GM23338 (cell line): ENCODE data around the gene LIAS. TPM values are rescaled to one million over a fixed set of nuclear protein-coding genes. Genes with fewer than 3 reads are reported as not detected.
"Not testable (repeated sequence)": the region's sequence is repeated elsewhere in the genome, so short reads cannot be mapped to it uniquely, and the experiment has no call there.

Source experiments
- ATAC-seq: fragments of 200-7000 bp; cut with Tn5 transposase; 3 replicates; pipeline ENCODE4 v1.9.1; 2020
- DNase-seq: peaks from one replicate; pipeline ENCODE4 v3.0.0-alpha.2; 2015; ENCODE audit warnings: low spot score
- H2AFZ ChIP-seq: fragments of 200-600 bp; sonication (generic); 2 replicates; pipeline ENCODE4 v1.8.0; 2016; ENCODE audit warnings: antibody characterized with exemption, mild to moderate bottlenecking, moderate library complexity
- H3F3A ChIP-seq: fragments of 200-600 bp; sonication (generic); replicated peaks from 2 replicates; pipeline ENCODE4 v1.8.0; 2017; ENCODE audit warnings: antibody characterized with exemption, mixed run types, low read depth
- H3K27ac ChIP-seq: fragments of 200-600 bp; sonication (generic); 2 replicates; pipeline ENCODE4 v1.6.1; 2016; ENCODE audit warnings: low read depth
- H3K27me3 ChIP-seq: fragments of 200-600 bp; sonication (generic); 2 replicates; pipeline ENCODE4 v1.8.0; 2016; ENCODE audit warnings: mild to moderate bottlenecking, mixed run types, moderate library complexity; ENCODE audit not compliant: insufficient read depth
- H3K36me3 ChIP-seq: fragments of 200-600 bp; sonication (generic); 2 replicates; pipeline ENCODE4 v1.8.0; 2016; ENCODE audit warnings: mild to moderate bottlenecking; ENCODE audit not compliant: insufficient read depth
- H3K4me1 ChIP-seq: fragments of 200-600 bp; sonication (generic); 2 replicates; pipeline ENCODE4 v1.8.0; 2016; ENCODE audit warnings: mild to moderate bottlenecking, moderate library complexity; ENCODE audit not compliant: insufficient read depth
- H3K4me2 ChIP-seq: fragments of 200-600 bp; sonication (generic); 2 replicates; pipeline ENCODE4 v1.7.1; 2017; ENCODE audit warnings: mixed run types
- H3K4me3 ChIP-seq: fragments of 200-600 bp; sonication (generic); 2 replicates; pipeline ENCODE4 v1.6.1; 2016; ENCODE audit warnings: mixed run types
- H3K79me2 ChIP-seq: fragments of 200-600 bp; sonication (generic); replicated peaks from 2 replicates; pipeline ENCODE4 v1.8.0; 2017; ENCODE audit warnings: mild to moderate bottlenecking; ENCODE audit not compliant: insufficient read depth
- H3K9me2 ChIP-seq: fragments of 200-600 bp; sonication (generic); 2 replicates; pipeline ENCODE4 v1.8.0; 2017; ENCODE audit not compliant: insufficient read depth
- H4K20me1 ChIP-seq: fragments of 200-600 bp; sonication (generic); replicated peaks from 2 replicates; pipeline ENCODE4 v1.8.0; 2017; ENCODE audit warnings: mild to moderate bottlenecking; ENCODE audit not compliant: insufficient read depth
- H3K27ac Mint-ChIP-seq: 2 replicates; pipeline ENCODE4 v1.8.0; 2020; ENCODE audit warnings: inconsistent platforms, mild to moderate bottlenecking, moderate library complexity, mixed read lengths
- H3K27me3 Mint-ChIP-seq: 3 replicates; pipeline ENCODE4 v1.8.0; 2022; ENCODE audit warnings: low read depth, mild to moderate bottlenecking, moderate library complexity, mixed read lengths, inconsistent platforms; ENCODE audit not compliant: insufficient read depth, poor library complexity
- H3K36me3 Mint-ChIP-seq: 3 replicates; pipeline ENCODE4 v1.8.0; 2021; ENCODE audit warnings: low read depth, mild to moderate bottlenecking, inconsistent platforms, moderate library complexity, mixed read lengths
- H3K4me1 Mint-ChIP-seq: 3 replicates; pipeline ENCODE4 v1.8.0; 2020; ENCODE audit warnings: mild to moderate bottlenecking, inconsistent platforms, mixed read lengths
- H3K4me3 Mint-ChIP-seq: 3 replicates; pipeline ENCODE4 v1.8.0; 2021; ENCODE audit warnings: moderate library complexity, mild to moderate bottlenecking, inconsistent platforms, mixed read lengths
- H3K9me3 Mint-ChIP-seq: 3 replicates; pipeline ENCODE4 v1.8.0; 2020; ENCODE audit warnings: moderate library complexity, mild to moderate bottlenecking, inconsistent platforms, mixed read lengths
- CREB1 ChIP-seq: fragments of 250-450 bp; sonication (Bioruptor Pico); IDR thresholded peaks from 2 replicates; pipeline ENCODE4 v1.5.0; 2020; ENCODE audit warnings: low read depth, mild to moderate bottlenecking, moderate library complexity
- EZH2phosphoT487 ChIP-seq: fragments of 200-600 bp; sonication (generic); IDR thresholded peaks from one replicate; pipeline ENCODE4 v1.8.1; 2018; ENCODE audit warnings: antibody characterized with exemption; ENCODE audit not compliant: unreplicated experiment
- POLR2AphosphoS5 ChIP-seq: IDR thresholded peaks from 2 replicates; pipeline ENCODE4 v1.6.1; 2016; ENCODE audit warnings: antibody characterized with exemption, low read depth
- STAT1 ChIP-seq: IDR thresholded peaks from one replicate; pipeline ENCODE4 v1.6.1; 2016; ENCODE audit warnings: antibody characterized with exemption; ENCODE audit not compliant: unreplicated experiment
- ZNF331 ChIP-seq: fragments of 250-450 bp; sonication (Bioruptor Pico); IDR thresholded peaks from 2 replicates; pipeline ENCODE4 v1.5.0; 2020; ENCODE audit warnings: low read depth, mild to moderate bottlenecking, moderate library complexity
- long read RNA-seq: library from polyadenylated mRNA; unstranded; transcript quantifications from one replicate; pipeline ENCODE4 v2.0.0, GENCODE V29; 2020; ENCODE audit not compliant: unreplicated experiment
- polyA plus RNA-seq: library from polyadenylated mRNA; unstranded; fragments of >200 nt; fragmentation: Nextera tagmentation; extraction: Ambion mirVana; gene quantifications from 2 replicates; pipeline ENCODE4 v1.2.1, GENCODE V29; 2016
- total RNA-seq: library from RNA; depleted of rRNA; stranded (reverse); fragments of >200 nt; shearing (Covaris generic); gene quantifications from 2 replicates; pipeline ENCODE4 v1.2.3, GENCODE V29; 2014; rRNA removed
- TF ChIP-seq, protein P1 (sequence below): IDR thresholded peaks from 2 replicates; pipeline ENCODE4 v1.6.1; 2016; ENCODE audit warnings: antibody characterized with exemption
- TF ChIP-seq, protein P2 (sequence below), 2 experiments: fragments of 200-600 bp in 1 of 2; sonication (generic) in 1 of 2; conservative IDR thresholded peaks; 2 replicates each; pipeline versions ENCODE4 v1.5.1 to v1.6.1; 2016 to 2017; ENCODE audit warnings: antibody characterized with exemption in 2 of 2, low read depth in 2 of 2, mild to moderate bottlenecking in 2 of 2, moderate library complexity in 1 of 2

Gene LIAS
- total RNA-seq (18.7 and 28.8 TPM in 2 replicates), polyA plus RNA-seq (17.5 and 18.2 TPM in 2 replicates)
- long read RNA-seq, full-length matches to known transcripts = 13 of 16 reads
- long read RNA-seq, partial matches to known transcripts = 1 of 16 reads
- long read RNA-seq, other reads (novel, unspliced or antisense) = 2 of 16 reads

DNA sequence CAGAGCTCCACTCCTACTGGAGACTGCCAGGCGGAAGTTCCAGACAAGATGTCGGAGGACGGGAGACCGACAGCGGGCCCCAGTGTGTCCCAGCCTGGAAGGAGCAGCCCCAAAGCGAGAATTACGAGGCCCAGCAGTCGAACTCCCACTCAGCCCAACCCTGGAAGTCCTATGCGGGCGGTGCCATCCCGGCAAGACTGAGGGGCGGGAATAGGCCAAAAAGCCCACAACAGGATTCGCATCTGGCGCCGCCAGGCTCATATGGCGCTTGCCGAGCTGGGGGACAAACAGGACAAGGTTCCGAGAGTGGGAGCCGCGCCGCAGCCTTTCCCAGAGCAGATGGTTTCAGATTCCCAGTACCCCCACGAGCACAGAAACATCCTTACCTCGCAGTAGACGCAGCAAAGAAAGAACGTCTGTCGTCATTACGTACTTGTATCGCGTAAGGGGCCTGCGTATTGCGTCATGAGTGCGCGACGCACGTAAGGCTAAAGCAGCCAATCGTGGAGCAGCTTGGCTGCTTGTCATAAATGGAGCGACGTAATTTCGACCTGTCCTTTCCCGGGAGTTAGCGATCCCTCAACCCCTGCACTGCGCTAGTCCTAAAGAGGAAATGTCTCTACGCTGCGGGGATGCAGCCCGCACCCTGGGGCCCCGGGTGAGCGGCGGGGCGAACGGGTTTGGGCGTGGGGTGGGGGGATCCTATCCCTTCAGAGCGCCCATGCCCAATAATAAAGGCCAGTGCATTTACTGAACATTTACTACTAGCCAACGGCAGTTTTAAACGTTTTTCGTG is at the start of gene LIAS, which contains the start of gene RPL9:
LIAS (plus strand) TSS at position 552 of the 796 bp plus-strand sequence; CDS start at position 614, 62 bp downstream.
RPL9 (minus strand) TSS at position 418 of the 796 bp plus-strand sequence. CDS start 483 bp downstream, outside the sequence.
- TF ChIP-seq CREB1 (CRISPR knock-in tag) = peak; percentile 99
- TF ChIP-seq, protein P1, sequence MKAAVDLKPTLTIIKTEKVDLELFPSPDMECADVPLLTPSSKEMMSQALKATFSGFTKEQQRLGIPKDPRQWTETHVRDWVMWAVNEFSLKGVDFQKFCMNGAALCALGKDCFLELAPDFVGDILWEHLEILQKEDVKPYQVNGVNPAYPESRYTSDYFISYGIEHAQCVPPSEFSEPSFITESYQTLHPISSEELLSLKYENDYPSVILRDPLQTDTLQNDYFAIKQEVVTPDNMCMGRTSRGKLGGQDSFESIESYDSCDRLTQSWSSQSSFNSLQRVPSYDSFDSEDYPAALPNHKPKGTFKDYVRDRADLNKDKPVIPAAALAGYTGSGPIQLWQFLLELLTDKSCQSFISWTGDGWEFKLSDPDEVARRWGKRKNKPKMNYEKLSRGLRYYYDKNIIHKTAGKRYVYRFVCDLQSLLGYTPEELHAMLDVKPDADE = peak; percentile 84
- peak; percentile 99 for TF ChIP-seq POLR2AphosphoS5
- no peak for TF ChIP-seq ZNF331 (CRISPR knock-in tag)
- TF ChIP-seq, protein P2, sequence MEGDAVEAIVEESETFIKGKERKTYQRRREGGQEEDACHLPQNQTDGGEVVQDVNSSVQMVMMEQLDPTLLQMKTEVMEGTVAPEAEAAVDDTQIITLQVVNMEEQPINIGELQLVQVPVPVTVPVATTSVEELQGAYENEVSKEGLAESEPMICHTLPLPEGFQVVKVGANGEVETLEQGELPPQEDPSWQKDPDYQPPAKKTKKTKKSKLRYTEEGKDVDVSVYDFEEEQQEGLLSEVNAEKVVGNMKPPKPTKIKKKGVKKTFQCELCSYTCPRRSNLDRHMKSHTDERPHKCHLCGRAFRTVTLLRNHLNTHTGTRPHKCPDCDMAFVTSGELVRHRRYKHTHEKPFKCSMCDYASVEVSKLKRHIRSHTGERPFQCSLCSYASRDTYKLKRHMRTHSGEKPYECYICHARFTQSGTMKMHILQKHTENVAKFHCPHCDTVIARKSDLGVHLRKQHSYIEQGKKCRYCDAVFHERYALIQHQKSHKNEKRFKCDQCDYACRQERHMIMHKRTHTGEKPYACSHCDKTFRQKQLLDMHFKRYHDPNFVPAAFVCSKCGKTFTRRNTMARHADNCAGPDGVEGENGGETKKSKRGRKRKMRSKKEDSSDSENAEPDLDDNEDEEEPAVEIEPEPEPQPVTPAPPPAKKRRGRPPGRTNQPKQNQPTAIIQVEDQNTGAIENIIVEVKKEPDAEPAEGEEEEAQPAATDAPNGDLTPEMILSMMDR (conservative IDR thresholded peaks at IDR 0.05; ENCODE audit: low read depth in 2 of 2) = no peak
- TF ChIP-seq EZH2phosphoT487 = no peak
- ATAC-seq (peak; percentile 94), DNase-seq (peak; percentile 99)
- H3K4me3 Mint-ChIP-seq = peak within 1 kb of the TSS; percentile 100
- H3K36me3 Mint-ChIP-seq = peaks cover 69% of the 10 kb centered on the region
- H3K9me2 ChIP-seq = no peaks in the 10 kb centered on the region
- peak within 1 kb of the TSS; percentile 92 for H3K4me2 ChIP-seq
- peaks cover 32% of the 10 kb centered on the region for H3F3A ChIP-seq
- peak within 1 kb of the TSS; percentile 100 for H3K27ac Mint-ChIP-seq
- peaks cover 54% of the 10 kb centered on the region for H3K36me3 ChIP-seq
- H4K20me1 ChIP-seq = peaks cover 24% of the 10 kb centered on the region
- H3K79me2 ChIP-seq = peaks cover 39% of the 10 kb centered on the region
- peak within 1 kb of the TSS; percentile 8; the same call in 1 of the 2 replicates for H2AFZ ChIP-seq
- peaks cover 18% of the 10 kb centered on the region for H3K4me1 ChIP-seq
- H3K4me1 Mint-ChIP-seq = peaks cover 16% of the 10 kb centered on the region
- H3K27ac ChIP-seq = peak within 1 kb of the TSS; percentile 93
- no peaks in the 10 kb centered on the region for H3K27me3 ChIP-seq
- H3K4me3 ChIP-seq = peak within 1 kb of the TSS; percentile 71
- peaks cover 10% of the 10 kb centered on the region for H3K27me3 Mint-ChIP-seq
- H3K9me3 Mint-ChIP-seq = no peaks in the 10 kb centered on the region

GRCh38 chr4:39410415-39410814 is 48.4 kb upstream of the LIAS start:
- Histone ChIP-seq H3K4me3 (no peak overlapping the region), H2AFZ (no peak overlapping the region), H3K36me3 (no peaks in the 10 kb centered on the region), H3K9me2 (no peaks in the 10 kb centered on the region), H4K20me1 (no peaks in the 10 kb centered on the region), H3K79me2 (no peaks in the 10 kb centered on the region), H3K4me1 (no peaks in the 10 kb centered on the region), H3K4me2 (no peak overlapping the region), H3F3A (no peaks in the 10 kb centered on the region), H3K27me3 (no peaks in the 10 kb centered on the region), H3K27ac (no peak overlapping the region)
- TF ChIP-seq, protein P2 (conservative IDR thresholded peaks at IDR 0.05; ENCODE audit: low read depth in 2 of 2) = peak in 1 of 2 experiments; percentile 15; a peak in 2 of 4 replicates
- no peak for TF ChIP-seq STAT1
- H3K36me3 Mint-ChIP-seq = no peaks in the 10 kb centered on the region
- H3K9me3 Mint-ChIP-seq = no peaks in the 10 kb centered on the region
- ATAC-seq = no peak
- no peak overlapping the region for H3K27ac Mint-ChIP-seq
- H3K27me3 Mint-ChIP-seq = no peaks in the 10 kb centered on the region
- no peak for DNase-seq
- H3K4me1 Mint-ChIP-seq = no peaks in the 10 kb centered on the region
- H3K4me3 Mint-ChIP-seq = no peak overlapping the region

DNA sequence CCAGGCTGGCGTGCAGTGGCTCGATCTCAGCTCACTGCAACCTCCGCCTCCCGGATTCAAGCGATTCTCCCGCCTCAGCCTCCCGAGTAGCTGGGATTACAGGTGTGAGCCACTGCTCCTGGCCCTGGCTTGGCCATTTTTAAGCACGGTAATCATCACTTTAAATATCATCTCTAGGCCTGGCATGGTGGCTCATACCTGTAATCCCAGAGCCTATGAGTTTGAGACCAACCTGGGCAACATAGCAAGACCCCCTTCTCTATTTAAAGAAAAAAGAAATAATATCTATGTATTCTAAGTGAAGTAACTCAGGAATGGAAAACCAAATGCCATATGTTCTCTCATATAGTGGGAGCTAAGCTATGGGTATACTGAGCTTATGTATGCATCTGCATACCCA is 47.3 kb upstream of the LIAS start:
- H3K4me1 ChIP-seq, H3K27ac Mint-ChIP-seq, H3K36me3 ChIP-seq, H3K9me3 Mint-ChIP-seq, H2AFZ ChIP-seq, H3K36me3 Mint-ChIP-seq, H3K4me3 Mint-ChIP-seq, H3K4me1 Mint-ChIP-seq, H3K4me2 ChIP-seq, H3F3A ChIP-seq, H3K27me3 Mint-ChIP-seq, H3K9me2 ChIP-seq, H3K27ac ChIP-seq, H3K27me3 ChIP-seq, ATAC-seq, DNase-seq, H4K20me1 ChIP-seq, H3K4me3 ChIP-seq, H3K79me2 ChIP-seq: not testable (repeated sequence)
